Psoas muscle (tissue), 8 donors: ENCODE measurements around the gene LNPEP. TPM values are rescaled to one million over a fixed set of nuclear protein-coding genes. Genes with fewer than 3 reads are reported as not detected.

Experiments used
- ATAC-seq, 4 donors: fragments of 200-7000 bp; cut with Tn5 transposase; one replicate each; pipeline ENCODE4 v1.9.1; 2020; ENCODE audit warnings: moderate library complexity in 3 of 4, mild to moderate bottlenecking in 2 of 4
- DNase-seq, 2 donors: peaks; one replicate each; pipeline ENCODE4 v3.0.0-alpha.2; 2020
- H3K27ac ChIP-seq: fragments of 200-600 bp; one replicate; pipeline ENCODE4 v1.8.0; 2022
- H3K27me3 ChIP-seq, 3 donors: fragments of 200-600 bp in 1 of 3; one replicate each; pipeline versions ENCODE4 v1.6.1 to v1.8.0; 2013 to 2022; ENCODE audit warnings: low read length in 2 of 3, mild to moderate bottlenecking in 2 of 3, moderate library complexity in 1 of 3; ENCODE audit not compliant: insufficient read depth in 3 of 3
- H3K36me3 ChIP-seq, 2 donors: fragments of 200-600 bp in 1 of 2; one replicate each; pipeline versions ENCODE4 v1.6.1 to v1.8.0; 2013 to 2022; ENCODE audit warnings: low read depth in 1 of 2, mild to moderate bottlenecking in 1 of 2, moderate library complexity in 1 of 2; ENCODE audit not compliant: insufficient read depth in 1 of 2
- H3K4me1 ChIP-seq: fragments of 200-600 bp; one replicate; pipeline ENCODE4 v1.8.0; 2022
- H3K4me3 ChIP-seq: fragments of 200-600 bp; one replicate; pipeline ENCODE4 v1.8.0; 2022; ENCODE audit warnings: mild to moderate bottlenecking
- H3K9me3 ChIP-seq: fragments of 200-600 bp; one replicate; pipeline ENCODE4 v1.8.0; 2022
- WGBS, 3 donors: extraction: QIAGEN DNeasy Blood & Tissue Kit; methylation state at CpG; one replicate each; pipeline versions ENCODE4 v1.1.6 to v1.1.7; 2013; 5-methylcytosine and 5-hydroxymethylcytosine counted together
- intact Hi-C, 2 donors: fragments of 100-400 bp; cut with DNase I; formaldehyde crosslinking; loops; one replicate each; pipeline versions ENCODE4 v1.11.0 to v1.14.2; 2022
- polyA plus RNA-seq, 3 donors: library from polyadenylated mRNA; stranded (reverse); fragments of 200-250 nt; gene quantifications; one replicate each; pipeline ENCODE4 v1.2.3, GENCODE V29; 2013
- total RNA-seq, 4 donors: library from RNA; stranded (reverse); fragmentation: NEBNext Ultra II Directional in 2 of 4; extraction: Animal tissue kit (Norgen Biotek cat#: 25700) in 2 of 4; gene quantifications; one replicate each; pipeline versions ENCODE4 v1.2.1 to v1.2.4, GENCODE V29; 2021 to 2023
- TF ChIP-seq, protein P1 (sequence below): fragments of 200-600 bp; IDR thresholded peaks from one replicate; pipeline ENCODE4 v1.8.0; 2022; ENCODE audit warnings: antibody characterized with exemption
- donor health status: healthy with polysubstance abuse.
- donor health status: DM: no; HTN: no; CAD: no; lungs with moderate emphysema.
- donor health status: Bipolar disorder and iron deficiency.
- donor health status: healthy.
- donor health status: DM: yes; HTN: yes; CAD: no.
- donor health status: DM: no; HTN: no; CAD: no.
- donor health status: DM: no; HTN: no; CAD: no.
- donor health status: DM: yes; HTN: yes; CAD: no.

LNPEP gene
- total and polyA plus RNA-seq, 7 donors, result 4.1 to 62.8 (median 30.4) TPM

GRCh38 chr5:97004423-97005060, 68.7 kb downstream of the LNPEP start:
- Histone ChIP-seq H3K27me3 (no peaks in the 10 kb centered on the region), H3K4me3 (no peak overlapping the region), H3K4me1 (no peaks in the 10 kb centered on the region), H3K9me3 (no peaks in the 10 kb centered on the region), H3K27ac (no peak overlapping the region), H3K36me3 (peaks cover 2 to 83% of the 10 kb centered on the region in 2 donors)
- intact Hi-C loops, result no loop called here
- DNase-seq (no peak), ATAC-seq (no peak)
- TF ChIP-seq, protein P1, sequence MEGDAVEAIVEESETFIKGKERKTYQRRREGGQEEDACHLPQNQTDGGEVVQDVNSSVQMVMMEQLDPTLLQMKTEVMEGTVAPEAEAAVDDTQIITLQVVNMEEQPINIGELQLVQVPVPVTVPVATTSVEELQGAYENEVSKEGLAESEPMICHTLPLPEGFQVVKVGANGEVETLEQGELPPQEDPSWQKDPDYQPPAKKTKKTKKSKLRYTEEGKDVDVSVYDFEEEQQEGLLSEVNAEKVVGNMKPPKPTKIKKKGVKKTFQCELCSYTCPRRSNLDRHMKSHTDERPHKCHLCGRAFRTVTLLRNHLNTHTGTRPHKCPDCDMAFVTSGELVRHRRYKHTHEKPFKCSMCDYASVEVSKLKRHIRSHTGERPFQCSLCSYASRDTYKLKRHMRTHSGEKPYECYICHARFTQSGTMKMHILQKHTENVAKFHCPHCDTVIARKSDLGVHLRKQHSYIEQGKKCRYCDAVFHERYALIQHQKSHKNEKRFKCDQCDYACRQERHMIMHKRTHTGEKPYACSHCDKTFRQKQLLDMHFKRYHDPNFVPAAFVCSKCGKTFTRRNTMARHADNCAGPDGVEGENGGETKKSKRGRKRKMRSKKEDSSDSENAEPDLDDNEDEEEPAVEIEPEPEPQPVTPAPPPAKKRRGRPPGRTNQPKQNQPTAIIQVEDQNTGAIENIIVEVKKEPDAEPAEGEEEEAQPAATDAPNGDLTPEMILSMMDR, result no peak
- 94 to 100% (median 95%) methylated on average over 2 of the region's 2 CpGs for WGBS, 3 donors

- Histone ChIP-seq H3K27ac (no peak overlapping the region), H3K27me3 (no peaks in the 10 kb centered on the region), H3K4me1 (no peaks in the 10 kb centered on the region), H3K9me3 (no peaks in the 10 kb centered on the region), H3K36me3 (peaks cover 2 to 76% of the 10 kb centered on the region in 2 donors), H3K4me3 (no peak overlapping the region)
- TF ChIP-seq, protein P1, result no peak
- intact Hi-C loops, result no loop called here
- no peak for ATAC-seq
- no peak for DNase-seq
- WGBS, 3 donors, result 53 to 58% (median 56%) methylated on average over 3 of the region's 3 CpGs
Observed at GRCh38 chr5:97006454-97007060, 70.7 kb downstream of the LNPEP start.

DNA sequence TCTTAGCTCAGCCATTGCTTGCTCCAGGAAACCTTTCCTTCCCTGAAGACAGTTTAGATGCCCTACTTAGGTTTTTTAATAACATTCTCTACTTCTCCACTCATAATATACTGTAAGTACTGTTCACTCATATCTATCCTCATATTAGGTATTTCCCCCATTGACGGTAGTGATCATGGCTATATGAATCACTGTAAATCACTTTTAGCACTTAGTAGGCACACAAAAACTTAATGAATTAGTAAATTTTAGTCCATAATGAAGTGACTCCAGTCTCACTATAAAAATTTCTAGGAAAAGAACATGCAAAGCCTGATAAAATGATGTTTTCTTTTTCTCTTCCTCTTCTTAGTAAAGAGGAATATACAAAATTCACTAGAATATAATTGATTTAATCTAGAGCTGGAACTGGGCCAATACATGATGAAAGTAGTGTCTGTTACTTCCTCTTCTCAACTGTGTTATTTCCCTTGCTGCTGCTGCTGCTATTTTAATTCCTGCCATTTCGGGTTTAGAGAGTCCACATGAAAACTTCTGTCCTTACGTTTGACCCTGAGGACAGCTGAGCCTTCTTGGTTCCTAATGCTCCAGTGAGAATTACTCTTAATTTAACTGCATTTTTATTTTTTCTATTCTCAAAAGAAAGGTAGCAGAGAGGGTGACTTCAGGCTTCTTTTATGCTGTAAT, 73.5 kb downstream of the LNPEP start:
- Histone ChIP-seq H3K9me3 (no peaks in the 10 kb centered on the region), H3K27ac (no peak overlapping the region), H3K4me1 (no peaks in the 10 kb centered on the region), H3K36me3 (peaks cover 4 to 72% of the 10 kb centered on the region in 2 donors), H3K27me3 (no peaks in the 10 kb centered on the region), H3K4me3 (no peak overlapping the region)
- intact Hi-C loops, result no loop called here
- 22 to 38% (median 28%) methylated on average over 3 of the region's 3 CpGs for WGBS, 3 donors
- DNase-seq, result no peak
- ATAC-seq, result peak in 2 of 4 donors; percentile 23 to 53
- TF ChIP-seq, protein P1, result no peak

- TF ChIP-seq, protein P1, result no peak
- intact Hi-C loops, result loop anchor here in 1 of 2 donors (10.0 kb wide), 1 partner anchor 135 kb away; the partner anchor contains the start of gene ERAP2
- no peak overlapping the region for H3K27ac ChIP-seq
- H3K4me1 ChIP-seq, result no peaks in the 10 kb centered on the region
- no peak for ATAC-seq
- H3K27me3 ChIP-seq, result no peaks in the 10 kb centered on the region
- 87 to 100% (median 89%) methylated on average over 1 of the region's 1 CpG for WGBS, 3 donors
- H3K36me3 ChIP-seq, result peaks cover 4 to 72% of the 10 kb centered on the region in 2 donors
- H3K9me3 ChIP-seq, result no peaks in the 10 kb centered on the region
- no peak overlapping the region for H3K4me3 ChIP-seq
- DNase-seq, result no peak
Observed at GRCh38 chr5:97009921-97010320, 74.0 kb downstream of the LNPEP start.
